ENCODE data around the gene EFR3B. TPM values are rescaled to one million over a fixed set of nuclear protein-coding genes. Genes with fewer than 3 reads are reported as not detected.

The EFR3B gene
- total and polyA plus RNA-seq, 2 of the 13 experiments (the other 11 are each of a cell fraction or from before 2014, with no cell fraction given) = 0.42 TPM

GRCh38 chr2:25091265-25091664 is 49.4 kb downstream of the EFR3B start:
- in situ Hi-C loops (cut with HindIII; ENCODE audit: extremely low pct_ligation_motif_present, low pct_unique_long_range_greater_than_20kb) = no loop called here
- H3K9me3 ChIP-seq (ENCODE audit: low read length) = no peaks in the 10 kb centered on the region
- H3K36me3 ChIP-seq (replicated peaks in 1 of 2; ENCODE audit: control insufficient read depth in 1 of 2, insufficient read depth in 2 of 2, low read length in 2 of 2) = no peaks in the 10 kb centered on the region
- H3K27me3 ChIP-seq (ENCODE audit: control insufficient read depth in 1 of 2, insufficient read depth in 2 of 2, low read length in 2 of 2) = no peaks in the 10 kb centered on the region; a peak in 2 of 5 replicates
- H3K9ac ChIP-seq (ENCODE audit: insufficient read depth, low read depth, low read length) = no peak overlapping the region
- 33% methylated on average over 5 of the region's 8 CpGs for WGBS (ENCODE audit: low lambda C conversion rate)
- no peaks in the 10 kb centered on the region for H3K4me1 ChIP-seq (ENCODE audit: insufficient read depth, low read length)
- ChIA-PET CTCF (ENCODE audit: low intra/inter-chr PET ratio, low total read pairs) (no interaction called here), POLR2A (no interaction called here)
- no peaks in the 10 kb centered on the region for H3K79me2 ChIP-seq (ENCODE audit: insufficient read depth, low read length)
- no peak overlapping the region for H3K4me2 ChIP-seq (ENCODE audit: low read depth, low read length)
- no peaks in the 10 kb centered on the region for H4K20me1 ChIP-seq (ENCODE audit: insufficient read depth, low read length)
- ATAC-seq (peak; percentile 23; the same call in 2 of the 3 replicates), FAIRE-seq (no peak), DNase-seq (ENCODE audit: low spot score) (no peak)
- no peak overlapping the region for H2AFZ ChIP-seq (ENCODE audit: low read length)
- no TSS peak for BruUV-seq (replicated peaks)
- intact Hi-C loops (cut with micrococcal nuclease; ENCODE audit: unreplicated experiment) = no loop called here
- no peak for TF ChIP-seq ZNF260 (CRISPR knock-in tag; IDR thresholded peaks at IDR 0.05; ENCODE audit: borderline replicate concordance, low read depth)
- TF ChIP-seq ZNF772 (CRISPR knock-in tag; IDR thresholded peaks at IDR 0.05) = no peak
- no peak for TF ChIP-seq FOSL2 (CRISPR knock-in tag; IDR thresholded peaks at IDR 0.05)
- no peak for TF ChIP-seq ATF5 (CRISPR knock-in tag; IDR thresholded peaks at IDR 0.05; ENCODE audit: low read depth)
- no peak for TF ChIP-seq ZKSCAN1 (IDR thresholded peaks at IDR 0.05; ENCODE audit: low read length)
- no peak for TF ChIP-seq ZNF296 (CRISPR knock-in tag; conservative IDR thresholded peaks at IDR 0.05)
- no peak for TF ChIP-seq NFATC3 (CRISPR knock-in tag; IDR thresholded peaks at IDR 0.05)
- TF ChIP-seq ZNF605 (CRISPR knock-in tag; IDR thresholded peaks at IDR 0.05) = no peak
- TF ChIP-seq ZNF782 (CRISPR knock-in tag; IDR thresholded peaks at IDR 0.05; ENCODE audit: borderline replicate concordance) = no peak
- H3K4me3 ChIP-seq (replicated peaks in 1 of 3; ENCODE audit: insufficient read depth in 1 of 3, low read depth in 2 of 3, low read length in 3 of 3) = no peak overlapping the region
- no peak overlapping the region for H3K27ac ChIP-seq (ENCODE audit: extremely low read length, insufficient read depth, low read length)

GRCh38 chr2:25098056-25098455 is 56.2 kb downstream of the EFR3B start:
- no TSS peak for BruUV-seq (replicated peaks)
- in situ Hi-C loops (cut with HindIII; ENCODE audit: extremely low pct_ligation_motif_present, low pct_unique_long_range_greater_than_20kb) = no loop called here
- no peak overlapping the region for H3K27ac ChIP-seq (ENCODE audit: extremely low read length, insufficient read depth, low read length)
- H3K36me3 ChIP-seq (replicated peaks in 1 of 2; ENCODE audit: control insufficient read depth in 1 of 2, insufficient read depth in 2 of 2, low read length in 2 of 2) = no peaks in the 10 kb centered on the region
- no peak overlapping the region for H3K9ac ChIP-seq (ENCODE audit: insufficient read depth, low read depth, low read length)
- H2AFZ ChIP-seq (ENCODE audit: low read length) = no peak overlapping the region
- FAIRE-seq (no peak), ATAC-seq (peak; percentile 43; the same call in 1 of the 3 replicates), DNase-seq (ENCODE audit: low spot score) (no peak)
- no peaks in the 10 kb centered on the region for H3K9me3 ChIP-seq (ENCODE audit: low read length)
- peaks cover 0 to 3% of the 10 kb centered on the region in 2 experiments; a peak in 1 of 5 replicates for H3K27me3 ChIP-seq (ENCODE audit: control insufficient read depth in 1 of 2, insufficient read depth in 2 of 2, low read length in 2 of 2)
- WGBS (ENCODE audit: low lambda C conversion rate) = 37% methylated on average over 2 of the region's 2 CpGs
- POLR2A ChIA-PET = no interaction called here
- H3K4me1 ChIP-seq (ENCODE audit: insufficient read depth, low read length) = no peaks in the 10 kb centered on the region
- TF ChIP-seq JUNB (CRISPR knock-in tag; IDR thresholded peaks at IDR 0.05; ENCODE audit: borderline replicate concordance) (no peak), POGZ (CRISPR knock-in tag; IDR thresholded peaks at IDR 0.05) (no peak), MAZ (IDR thresholded peaks at IDR 0.05; ENCODE audit: borderline replicate concordance, low read depth, low read length) (no peak), MAZ (CRISPR knock-in tag; IDR thresholded peaks at IDR 0.05; ENCODE audit: low read depth) (no peak)
- no peak overlapping the region for H3K4me3 ChIP-seq (replicated peaks in 1 of 3; ENCODE audit: insufficient read depth in 1 of 3, low read depth in 2 of 3, low read length in 3 of 3)
- no peaks in the 10 kb centered on the region for H4K20me1 ChIP-seq (ENCODE audit: insufficient read depth, low read length)
- CTCF ChIA-PET (ENCODE audit: low intra/inter-chr PET ratio, low total read pairs) = no interaction called here
- no peak overlapping the region for H3K4me2 ChIP-seq (ENCODE audit: low read depth, low read length)
- H3K79me2 ChIP-seq (ENCODE audit: insufficient read depth, low read length) = no peaks in the 10 kb centered on the region
- intact Hi-C loops (cut with micrococcal nuclease; ENCODE audit: unreplicated experiment) = no loop called here
